Mammary epithelial cell (primary cell): ENCODE results near the gene MARCO.

ENCODE experiments used
- EZH2 ChIP-seq: IDR thresholded peaks from 2 replicates; pipeline ENCODE4 v1.6.1; 2012; ENCODE audit warnings: low read length, inconsistent platforms, borderline replicate concordance
- TF ChIP-seq, protein P1 (sequence below), 2 donors: IDR thresholded peaks in 1 of 2; conservative IDR thresholded peaks in 1 of 2; 2 replicates each; pipeline ENCODE4 v1.5.1; 2011 to 2012; ENCODE audit warnings: inconsistent platforms in 2 of 2, low read length in 2 of 2, mild to moderate bottlenecking in 2 of 2, control low read depth in 1 of 2, low read depth in 1 of 2; ENCODE audit not compliant: insufficient read depth in 1 of 2; ENCODE audit errors: extremely low read depth in 1 of 2

DNA sequence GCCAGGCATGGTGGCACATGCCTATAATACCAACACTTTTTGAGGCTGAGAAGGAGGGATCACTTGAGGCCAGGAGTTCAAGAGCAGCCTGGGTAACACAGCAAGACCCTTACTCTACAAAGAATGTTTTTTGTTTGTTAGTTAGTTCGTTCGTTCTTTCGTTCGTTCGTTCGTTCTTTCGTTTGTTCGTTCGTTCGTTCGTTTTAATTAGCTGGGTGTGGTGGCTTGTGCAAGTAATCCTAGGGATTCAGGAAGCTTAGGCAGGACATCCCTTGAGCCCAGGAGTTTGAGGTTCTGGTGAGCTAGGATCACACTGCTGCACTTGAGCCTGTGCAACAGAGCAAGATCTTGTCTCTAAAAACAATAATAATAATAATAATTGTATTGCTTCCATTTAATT, 98.7 kb downstream of the MARCO start:
- TF ChIP-seq EZH2 = no peak
- TF ChIP-seq, protein P1, sequence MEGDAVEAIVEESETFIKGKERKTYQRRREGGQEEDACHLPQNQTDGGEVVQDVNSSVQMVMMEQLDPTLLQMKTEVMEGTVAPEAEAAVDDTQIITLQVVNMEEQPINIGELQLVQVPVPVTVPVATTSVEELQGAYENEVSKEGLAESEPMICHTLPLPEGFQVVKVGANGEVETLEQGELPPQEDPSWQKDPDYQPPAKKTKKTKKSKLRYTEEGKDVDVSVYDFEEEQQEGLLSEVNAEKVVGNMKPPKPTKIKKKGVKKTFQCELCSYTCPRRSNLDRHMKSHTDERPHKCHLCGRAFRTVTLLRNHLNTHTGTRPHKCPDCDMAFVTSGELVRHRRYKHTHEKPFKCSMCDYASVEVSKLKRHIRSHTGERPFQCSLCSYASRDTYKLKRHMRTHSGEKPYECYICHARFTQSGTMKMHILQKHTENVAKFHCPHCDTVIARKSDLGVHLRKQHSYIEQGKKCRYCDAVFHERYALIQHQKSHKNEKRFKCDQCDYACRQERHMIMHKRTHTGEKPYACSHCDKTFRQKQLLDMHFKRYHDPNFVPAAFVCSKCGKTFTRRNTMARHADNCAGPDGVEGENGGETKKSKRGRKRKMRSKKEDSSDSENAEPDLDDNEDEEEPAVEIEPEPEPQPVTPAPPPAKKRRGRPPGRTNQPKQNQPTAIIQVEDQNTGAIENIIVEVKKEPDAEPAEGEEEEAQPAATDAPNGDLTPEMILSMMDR (conservative IDR thresholded peaks at IDR 0.05 in 1 of 2, IDR thresholded peaks at IDR 0.05 in 1 of 2; ENCODE audit: extremely low read depth in 1 of 2, insufficient read depth in 1 of 2, low read depth in 1 of 2, low read length in 2 of 2) = no peak
